ENCODE results near the gene LYZL1.

- TF ChIP-seq POLR2A (IDR thresholded peaks at IDR 0.05; ENCODE audit: borderline replicate concordance, extremely low read depth, insufficient read depth, insufficient read length) (no peak), EZH2phosphoT487 (IDR thresholded peaks at IDR 0.05; ENCODE audit: borderline replicate concordance) (no peak), SRF (IDR thresholded peaks at IDR 0.05; ENCODE audit: low read depth) (no peak), TCF7L2 (IDR thresholded peaks at IDR 0.05; ENCODE audit: borderline replicate concordance, extremely low read depth, insufficient read depth, insufficient read length) (no peak), EGR1 (IDR thresholded peaks at IDR 0.05; ENCODE audit: low read depth) (no peak), SIN3A (IDR thresholded peaks at IDR 0.05; ENCODE audit: low read depth) (no peak), EZH2 (IDR thresholded peaks at IDR 0.05) (no peak), YY1 (IDR thresholded peaks at IDR 0.05; ENCODE audit: extremely low read depth, insufficient replicate concordance, low read depth, low read length) (no peak), POLR2AphosphoS5 (IDR thresholded peaks at IDR 0.05; ENCODE audit: low read depth, low read length) (no peak), CTCF (IDR thresholded peaks at IDR 0.05 in 2 of 3, conservative IDR thresholded peaks at IDR 0.05 in 1 of 3; ENCODE audit: borderline replicate concordance in 1 of 3, insufficient read depth in 1 of 3, low read depth in 2 of 3, low read length in 2 of 3) (no peak)
- TF ChIP-seq, protein P1, sequence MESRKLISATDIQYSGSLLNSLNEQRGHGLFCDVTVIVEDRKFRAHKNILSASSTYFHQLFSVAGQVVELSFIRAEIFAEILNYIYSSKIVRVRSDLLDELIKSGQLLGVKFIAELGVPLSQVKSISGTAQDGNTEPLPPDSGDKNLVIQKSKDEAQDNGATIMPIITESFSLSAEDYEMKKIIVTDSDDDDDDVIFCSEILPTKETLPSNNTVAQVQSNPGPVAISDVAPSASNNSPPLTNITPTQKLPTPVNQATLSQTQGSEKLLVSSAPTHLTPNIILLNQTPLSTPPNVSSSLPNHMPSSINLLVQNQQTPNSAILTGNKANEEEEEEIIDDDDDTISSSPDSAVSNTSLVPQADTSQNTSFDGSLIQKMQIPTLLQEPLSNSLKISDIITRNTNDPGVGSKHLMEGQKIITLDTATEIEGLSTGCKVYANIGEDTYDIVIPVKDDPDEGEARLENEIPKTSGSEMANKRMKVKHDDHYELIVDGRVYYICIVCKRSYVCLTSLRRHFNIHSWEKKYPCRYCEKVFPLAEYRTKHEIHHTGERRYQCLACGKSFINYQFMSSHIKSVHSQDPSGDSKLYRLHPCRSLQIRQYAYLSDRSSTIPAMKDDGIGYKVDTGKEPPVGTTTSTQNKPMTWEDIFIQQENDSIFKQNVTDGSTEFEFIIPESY (IDR thresholded peaks at IDR 0.05; ENCODE audit: extremely low read depth, insufficient replicate concordance, low read length) = no peak
- TF ChIP-seq, protein P2, sequence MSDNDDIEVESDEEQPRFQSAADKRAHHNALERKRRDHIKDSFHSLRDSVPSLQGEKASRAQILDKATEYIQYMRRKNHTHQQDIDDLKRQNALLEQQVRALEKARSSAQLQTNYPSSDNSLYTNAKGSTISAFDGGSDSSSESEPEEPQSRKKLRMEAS (IDR thresholded peaks at IDR 0.05) = no peak
Observed at GRCh38 chr10:29345910-29346209, 57.0 kb downstream of the LYZL1 start.
